Ascending aorta (tissue), 2 donors: Measurements from ENCODE around the gene SLC9A9. TPM values are rescaled to one million over a fixed set of nuclear protein-coding genes. Genes with fewer than 3 reads are reported as not detected.

Experiments
- DNase-seq, 2 donors: peaks; one replicate each; pipeline ENCODE4 v3.0.0-alpha.2; 2019; ENCODE audit warnings: low spot score in 2 of 2
- H3K27ac ChIP-seq, 2 donors: fragments of 200-600 bp; sonication (generic); one replicate each; pipeline ENCODE4 v1.5.1; 2016 to 2017; ENCODE audit warnings: mild to moderate bottlenecking in 1 of 2
- H3K27me3 ChIP-seq: fragments of 200-600 bp; sonication (generic); one replicate; pipeline ENCODE4 v1.5.1; 2017
- H3K36me3 ChIP-seq, 2 donors: fragments of 200-600 bp; sonication (generic); one replicate each; pipeline ENCODE4 v1.5.1; 2016
- H3K4me1 ChIP-seq, 2 donors: fragments of 200-600 bp; sonication (generic); one replicate each; pipeline ENCODE4 v1.5.1; 2016 to 2017; ENCODE audit warnings: mild to moderate bottlenecking in 1 of 2
- H3K4me3 ChIP-seq, 2 donors: fragments of 200-600 bp; sonication (generic); one replicate each; pipeline ENCODE4 v1.5.1; 2016 to 2017; ENCODE audit warnings: mild to moderate bottlenecking in 1 of 2
- H3K9me3 ChIP-seq, 2 donors: fragments of 200-600 bp; sonication (generic); one replicate each; pipeline ENCODE4 v1.5.1; 2016
- intact Hi-C: fragments of 100-400 bp; cut with DNase I; formaldehyde crosslinking; loops from one replicate; pipeline ENCODE4 v1.15.1; 2023
- total RNA-seq: library from RNA; depleted of rRNA; stranded (reverse); fragments of >200 nt; gene quantifications from one replicate; pipeline ENCODE4 v1.1.0, GENCODE V29; 2016
- TF ChIP-seq, protein P1 (sequence below), 3 experiments: fragments of 200-600 bp in 2 of 3; fragments of 450-650 bp in 1 of 3; sonication (generic) in 2 of 3; IDR thresholded peaks; one replicate each; pipeline ENCODE4 v1.5.1; 2016 to 2019; ENCODE audit warnings: antibody characterized with exemption in 3 of 3, mild to moderate bottlenecking in 1 of 3, moderate library complexity in 1 of 3

Gene SLC9A9
- total RNA-seq, 1 donor from 2014 or later = 63.4 TPM

DNA sequence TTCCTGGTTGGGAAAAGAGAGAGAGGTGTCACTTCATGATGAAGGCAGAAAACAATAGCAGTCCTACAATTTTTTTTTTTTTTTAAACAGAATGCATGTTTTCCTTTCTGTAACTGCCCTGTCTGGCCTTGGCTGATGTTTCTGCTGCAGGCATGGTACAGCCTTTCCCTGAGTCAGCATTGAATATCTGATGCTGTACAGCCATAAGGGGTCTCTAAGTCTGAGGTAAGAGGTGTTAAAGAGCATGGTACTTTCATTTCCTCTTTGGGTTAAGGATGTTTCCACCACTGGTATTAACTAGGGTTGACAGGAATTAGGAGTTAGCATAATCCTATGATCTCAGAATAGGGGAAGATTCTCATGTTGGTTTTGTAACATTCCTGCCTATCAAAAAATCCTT is 581.3 kb downstream of the SLC9A9 start:
- Histone ChIP-seq H3K27me3 (no peaks in the 10 kb centered on the region), H3K4me3 (no peak overlapping the region), H3K4me1 (no peaks in the 10 kb centered on the region), H3K9me3 (no peaks in the 10 kb centered on the region), H3K36me3 (no peaks in the 10 kb centered on the region), H3K27ac (no peak overlapping the region)
- DNase-seq = no peak
- TF ChIP-seq, protein P1, sequence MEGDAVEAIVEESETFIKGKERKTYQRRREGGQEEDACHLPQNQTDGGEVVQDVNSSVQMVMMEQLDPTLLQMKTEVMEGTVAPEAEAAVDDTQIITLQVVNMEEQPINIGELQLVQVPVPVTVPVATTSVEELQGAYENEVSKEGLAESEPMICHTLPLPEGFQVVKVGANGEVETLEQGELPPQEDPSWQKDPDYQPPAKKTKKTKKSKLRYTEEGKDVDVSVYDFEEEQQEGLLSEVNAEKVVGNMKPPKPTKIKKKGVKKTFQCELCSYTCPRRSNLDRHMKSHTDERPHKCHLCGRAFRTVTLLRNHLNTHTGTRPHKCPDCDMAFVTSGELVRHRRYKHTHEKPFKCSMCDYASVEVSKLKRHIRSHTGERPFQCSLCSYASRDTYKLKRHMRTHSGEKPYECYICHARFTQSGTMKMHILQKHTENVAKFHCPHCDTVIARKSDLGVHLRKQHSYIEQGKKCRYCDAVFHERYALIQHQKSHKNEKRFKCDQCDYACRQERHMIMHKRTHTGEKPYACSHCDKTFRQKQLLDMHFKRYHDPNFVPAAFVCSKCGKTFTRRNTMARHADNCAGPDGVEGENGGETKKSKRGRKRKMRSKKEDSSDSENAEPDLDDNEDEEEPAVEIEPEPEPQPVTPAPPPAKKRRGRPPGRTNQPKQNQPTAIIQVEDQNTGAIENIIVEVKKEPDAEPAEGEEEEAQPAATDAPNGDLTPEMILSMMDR (IDR thresholded peaks at IDR 0.05) = no peak
- intact Hi-C loops = no loop called here

DNA sequence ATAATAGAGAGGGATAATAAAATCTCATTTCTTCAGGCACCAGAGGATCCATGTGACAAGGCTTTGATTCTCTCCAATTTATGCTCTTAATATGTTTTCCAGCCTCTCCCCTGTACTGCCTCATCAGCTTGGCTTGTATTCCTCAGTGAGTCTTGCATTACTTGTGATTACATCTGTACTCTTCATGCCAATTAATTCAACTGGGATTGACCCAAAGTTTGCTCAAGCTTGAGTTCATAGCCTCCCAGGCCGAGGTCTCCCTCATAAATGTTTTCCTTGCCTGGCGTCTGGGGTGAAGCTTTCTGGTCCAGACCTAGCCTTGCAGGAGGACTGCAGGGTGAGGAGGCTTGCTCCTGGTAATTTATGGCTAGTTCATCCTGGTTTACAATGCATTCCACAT is 581.8 kb downstream of the SLC9A9 start:
- H3K4me3 ChIP-seq = no peak overlapping the region
- intact Hi-C loops = no loop called here
- no peaks in the 10 kb centered on the region for H3K4me1 ChIP-seq
- TF ChIP-seq, protein P1 (IDR thresholded peaks at IDR 0.05) = no peak
- H3K9me3 ChIP-seq = no peaks in the 10 kb centered on the region
- H3K27ac ChIP-seq = no peak overlapping the region
- H3K36me3 ChIP-seq = no peaks in the 10 kb centered on the region
- no peak for DNase-seq
- no peaks in the 10 kb centered on the region for H3K27me3 ChIP-seq

DNA sequence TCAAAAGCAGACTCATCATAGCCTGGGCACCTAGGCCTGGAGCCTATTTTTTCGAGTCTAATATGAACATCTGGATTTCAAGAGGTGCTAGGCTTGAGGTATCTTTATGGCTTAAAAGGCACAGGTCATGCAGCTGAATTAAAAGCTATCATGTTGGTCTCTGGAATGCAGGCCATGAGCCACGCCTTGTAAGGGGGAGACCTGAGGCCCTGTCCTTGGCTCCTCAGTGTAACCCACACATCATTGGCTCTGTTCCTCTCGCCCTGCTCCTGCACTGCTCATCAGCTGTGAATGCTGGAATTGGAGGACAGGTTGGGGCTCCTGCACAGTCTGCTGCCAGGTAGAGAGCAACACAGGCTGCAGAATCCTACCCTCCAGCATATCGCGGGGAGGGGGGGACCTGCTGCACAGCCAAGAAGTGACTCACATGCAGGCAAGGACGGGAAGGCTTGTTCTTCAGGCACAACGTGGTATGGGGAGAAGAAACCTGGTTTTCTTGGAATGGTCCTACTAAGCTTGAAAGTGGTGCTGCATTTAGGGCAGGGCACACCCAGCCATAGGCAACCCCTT is 582.7 kb downstream of the SLC9A9 start:
- H3K27me3 ChIP-seq = no peaks in the 10 kb centered on the region
- no peaks in the 10 kb centered on the region for H3K9me3 ChIP-seq
- no peak overlapping the region for H3K27ac ChIP-seq
- no peak overlapping the region for H3K4me3 ChIP-seq
- no peaks in the 10 kb centered on the region for H3K36me3 ChIP-seq
- intact Hi-C loops = no loop called here
- no peak for DNase-seq
- TF ChIP-seq, protein P1 (IDR thresholded peaks at IDR 0.05) = no peak
- H3K4me1 ChIP-seq = no peaks in the 10 kb centered on the region

DNA sequence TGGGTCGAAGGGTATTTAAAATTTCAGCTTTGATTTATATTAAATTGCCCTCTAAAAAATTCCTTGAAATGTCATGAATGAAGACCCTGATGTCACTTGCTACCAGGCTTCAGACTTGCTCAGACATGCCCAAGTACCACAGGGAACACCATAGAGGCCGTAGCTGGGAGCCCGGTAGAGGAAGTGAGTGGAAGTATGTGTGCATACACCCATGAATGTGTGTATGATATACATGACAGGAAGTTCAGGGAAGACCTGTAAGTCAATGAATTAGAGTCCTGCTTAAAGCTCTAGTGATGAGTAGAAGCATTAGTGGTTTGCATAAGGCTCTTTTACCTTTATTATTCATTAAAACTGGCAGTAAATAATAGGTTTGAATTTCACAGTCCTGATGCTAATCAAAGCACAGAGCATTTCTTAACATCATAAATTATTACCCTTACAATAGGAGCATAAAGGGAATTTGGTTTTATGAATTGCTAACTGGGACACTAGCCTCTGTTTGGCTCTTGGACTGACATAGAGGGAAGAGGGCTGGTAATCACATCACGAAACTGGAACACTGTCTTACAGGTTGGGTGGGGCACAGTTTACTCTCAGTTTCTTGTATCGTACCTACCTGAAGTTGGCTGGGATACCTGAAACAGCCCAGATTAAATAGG is 584.3 kb downstream of the SLC9A9 start:
- Histone ChIP-seq H3K27ac (no peak overlapping the region), H3K4me3 (no peak overlapping the region), H3K36me3 (no peaks in the 10 kb centered on the region), H3K4me1 (no peaks in the 10 kb centered on the region), H3K9me3 (no peaks in the 10 kb centered on the region), H3K27me3 (no peaks in the 10 kb centered on the region)
- no peak for DNase-seq
- TF ChIP-seq, protein P1 (IDR thresholded peaks at IDR 0.05) = no peak
- intact Hi-C loops = no loop called here

DNA sequence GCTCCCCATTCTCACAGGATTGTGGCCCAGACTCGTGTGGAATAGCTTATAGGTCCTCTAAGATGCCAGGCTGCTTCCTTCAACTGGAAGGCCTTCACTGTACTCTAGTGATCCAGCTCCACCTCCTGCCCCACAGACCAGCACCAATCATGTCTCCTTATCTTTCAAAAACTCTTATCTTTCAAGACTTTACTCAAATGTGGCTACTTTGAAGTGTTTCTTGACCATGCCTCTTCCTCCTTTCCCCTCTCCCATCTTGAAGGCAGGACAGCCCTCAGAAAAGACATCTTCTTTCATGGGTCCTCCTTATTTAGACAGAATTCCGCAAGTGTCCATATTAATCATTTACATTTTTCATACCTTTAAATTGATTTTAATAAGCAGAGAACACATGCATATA is 586.4 kb downstream of the SLC9A9 start:
- H3K4me1 ChIP-seq = no peaks in the 10 kb centered on the region
- DNase-seq = no peak
- H3K36me3 ChIP-seq = no peaks in the 10 kb centered on the region
- no peaks in the 10 kb centered on the region for H3K27me3 ChIP-seq
- H3K4me3 ChIP-seq = no peak overlapping the region
- TF ChIP-seq, protein P1 (IDR thresholded peaks at IDR 0.05) = no peak
- intact Hi-C loops = no loop called here
- H3K9me3 ChIP-seq = no peaks in the 10 kb centered on the region
- no peak overlapping the region for H3K27ac ChIP-seq
